NT2/D1 (cell line): Measurements from ENCODE around the gene NKAIN2.

Experiments
- SUZ12 ChIP-seq: IDR thresholded peaks from 2 replicates; pipeline ENCODE4 v1.6.1; 2011; ENCODE audit not compliant: insufficient read length, insufficient read depth; ENCODE audit errors: extremely low read depth
- YY1 ChIP-seq: IDR thresholded peaks from 2 replicates; pipeline ENCODE4 v1.6.1; 2011; ENCODE audit not compliant: insufficient read length, insufficient read depth
- ZNF274 ChIP-seq: IDR thresholded peaks from 2 replicates; pipeline ENCODE4 v1.6.1; 2011; ENCODE audit warnings: mild to moderate bottlenecking, low read depth, low read length

GRCh38 chr6:124459268-124459667 lies 655.6 kb downstream of the NKAIN2 start:
- TF ChIP-seq SUZ12 (no peak), YY1 (no peak), ZNF274 (no peak)
